T-cell (primary cell): ENCODE measurements around the gene MYO7A. TPM values are rescaled to one million over a fixed set of nuclear protein-coding genes. Genes with fewer than 3 reads are reported as not detected.

ENCODE experiments used
- ATAC-seq, 4 experiments: fragments of 200-7000 bp in 3 of 4; fragments of 150-1000 bp in 1 of 4; cut with Tn5 transposase; replicated peaks in 1 of 4; 1 replicate in 3 of 4; 2 replicates in 1 of 4; pipeline ENCODE4 v1.10.0; 2021; ENCODE audit warnings: moderate library complexity in 3 of 4, mild to moderate bottlenecking in 2 of 4, moderate number of reproducible peaks in 1 of 4
- CTCF ChIA-PET, 2 donors: fragments of 300-600 bp; sonication (Branson Sonifier 250); formaldehyde crosslinking; loops; one replicate each; lab custom pipeline; 2022; ENCODE audit warnings: antibody characterized with exemption in 2 of 2; lab: Charles Lee
- POLR2A ChIA-PET, 2 donors: fragments of 300-600 bp; sonication (Branson Sonifier 250); formaldehyde crosslinking; loops; one replicate each; lab custom pipeline; 2022; ENCODE audit warnings: antibody characterized with exemption in 2 of 2; lab: Charles Lee
- DNase-seq, 35 experiments: peaks; one replicate each; pipeline versions ENCODE4 v3.0.0 to v3.0.0-alpha.2; 2013 to 2023
- H3K27ac ChIP-seq: one replicate; pipeline ENCODE4 v1.5.1; 2013; ENCODE audit warnings: low read length
- H3K27me3 ChIP-seq, 2 experiments: replicated peaks in 1 of 2; 1 replicate in 1 of 2; 2 replicates in 1 of 2; pipeline versions ENCODE4 v1.6.1 to v1.7.0; 2013; ENCODE audit warnings: low read length in 1 of 2, mixed read lengths in 1 of 2; ENCODE audit not compliant: control insufficient read depth in 2 of 2, insufficient read depth in 2 of 2; ENCODE audit errors: extremely low read depth in 1 of 2
- H3K36me3 ChIP-seq, 2 donors: 1 replicate in 1 of 2; 2 replicates in 1 of 2; pipeline versions ENCODE4 v1.6.1 to v1.7.0; 2013; ENCODE audit warnings: low read length in 1 of 2; ENCODE audit not compliant: control insufficient read depth in 2 of 2, insufficient read depth in 1 of 2; ENCODE audit errors: extremely low read depth in 1 of 2
- H3K4me1 ChIP-seq, 2 experiments: 1 replicate in 1 of 2; 2 replicates in 1 of 2; pipeline versions ENCODE4 v1.6.1 to v1.7.0; 2013; ENCODE audit warnings: low read length in 2 of 2, mixed read lengths in 1 of 2; ENCODE audit not compliant: insufficient read depth in 2 of 2, control insufficient read depth in 1 of 2; ENCODE audit errors: extremely low read depth in 1 of 2
- H3K4me3 ChIP-seq, 2 donors: 1 replicate in 1 of 2; 2 replicates in 1 of 2; pipeline versions ENCODE4 v1.5.1 to v1.7.0; 2013; ENCODE audit warnings: mild to moderate bottlenecking in 2 of 2, low read length in 1 of 2, moderate library complexity in 1 of 2; ENCODE audit not compliant: control insufficient read depth in 1 of 2; ENCODE audit errors: extremely low read depth in 1 of 2
- H3K9me3 ChIP-seq: 2 replicates; pipeline ENCODE4 v1.7.0; 2013
- H3K27ac Mint-ChIP-seq, 2 donors: one replicate each; pipeline ENCODE4 v1.8.0; 2020 to 2021; ENCODE audit warnings: mild to moderate bottlenecking in 2 of 2, mixed read lengths in 2 of 2
- H3K27me3 Mint-ChIP-seq, 2 donors: one replicate each; pipeline ENCODE4 v1.8.0; 2021 to 2022; ENCODE audit warnings: mixed read lengths in 2 of 2
- H3K36me3 Mint-ChIP-seq: one replicate; pipeline ENCODE4 v1.8.0; 2021; ENCODE audit warnings: mixed read lengths
- H3K4me1 Mint-ChIP-seq, 3 donors: one replicate each; pipeline ENCODE4 v1.8.0; 2020 to 2022; ENCODE audit warnings: mixed read lengths in 3 of 3, mild to moderate bottlenecking in 1 of 3
- H3K4me3 Mint-ChIP-seq, 3 donors: one replicate each; pipeline ENCODE4 v1.8.0; 2020 to 2022; ENCODE audit warnings: mild to moderate bottlenecking in 3 of 3, mixed read lengths in 3 of 3, moderate library complexity in 3 of 3
- H3K9me3 Mint-ChIP-seq, 3 donors: one replicate each; pipeline ENCODE4 v1.8.0; 2020 to 2022; ENCODE audit warnings: mixed read lengths in 3 of 3
- WGBS: methylation state at CpG from one replicate; pipeline ENCODE4 v1.1.5; 2013; ENCODE audit warnings: missing lambda C conversion rate; ENCODE audit not compliant: insufficient coverage; 5-methylcytosine and 5-hydroxymethylcytosine counted together
- total RNA-seq, 35 experiments: library from RNA in 6 of 35; stranded (reverse) in 6 of 35; fragments of 120-200 nt in 1 of 35; gene quantifications; one replicate each; pipeline versions ENCODE4 v1.2.1 to v1.2.4 and lab custom pipeline; 2013 to 2026

MYO7A gene
- total RNA-seq, 5 donors from 2014 or later (not counting 1 experiment from before 2014, with no cell fraction given), result 0.15 to 1.7 (median 0.44) TPM

DNA sequence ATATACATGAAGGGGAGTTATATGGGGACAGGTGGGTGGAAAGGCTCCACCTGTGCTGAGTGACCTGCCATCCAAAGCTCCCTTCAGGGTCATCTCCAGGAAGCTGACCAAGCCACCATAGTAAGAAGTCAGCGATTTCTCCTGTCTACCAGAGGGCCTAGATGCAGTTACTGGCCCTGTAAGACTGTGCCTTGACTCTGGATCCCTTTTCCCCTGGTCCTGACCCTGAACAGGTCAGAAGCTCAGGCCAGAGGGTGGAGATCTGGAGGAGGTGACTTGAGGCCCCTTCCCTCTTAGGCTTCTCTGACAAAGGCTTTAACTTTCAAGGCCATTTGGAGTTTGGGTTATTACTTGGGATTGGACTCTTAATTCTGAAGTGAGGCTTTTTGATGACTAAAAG lies 103.8 kb downstream of the MYO7A start:
- Histone ChIP-seq H3K36me3 (no peaks in the 10 kb centered on the region), H3K27ac (no peak overlapping the region), H3K9me3 (no peaks in the 10 kb centered on the region), H3K4me3 (no peak overlapping the region), H3K27me3 (no peaks in the 10 kb centered on the region), H3K4me1 (no peaks in the 10 kb centered on the region)
- Mint-ChIP-seq H3K36me3 (no peaks in the 10 kb centered on the region), H3K27me3 (peaks cover 17 to 19% of the 10 kb centered on the region in 2 donors), H3K9me3 (no peaks in the 10 kb centered on the region), H3K4me3 (no peak overlapping the region), H3K4me1 (no peaks in the 10 kb centered on the region), H3K27ac (no peak overlapping the region)
- no peak for DNase-seq
- WGBS, result no CpG with 5 or more reads among the region's 1 CpG
- ChIA-PET CTCF (no interaction called here), POLR2A (no interaction called here)
- no peak for ATAC-seq

DNA sequence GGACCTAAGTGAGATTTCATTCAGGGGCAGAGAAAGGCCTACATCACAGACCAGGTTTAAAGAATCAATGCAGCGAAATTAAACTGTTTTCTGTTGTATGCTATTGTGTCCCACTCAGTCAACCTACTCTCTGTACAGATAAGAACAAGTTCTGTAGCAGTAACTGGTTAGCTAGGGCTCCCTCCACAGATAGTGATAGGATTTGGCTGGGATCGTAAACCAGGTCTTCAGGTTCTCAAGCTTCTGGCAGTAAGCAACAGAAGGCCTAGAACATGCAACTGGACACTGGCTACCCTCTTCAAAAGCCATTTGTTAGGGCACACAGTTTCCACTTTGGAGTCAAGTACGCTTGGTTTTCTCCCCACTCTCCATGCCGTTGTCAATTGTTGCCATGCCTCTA lies 104.2 kb downstream of the MYO7A start:
- no peaks in the 10 kb centered on the region for H3K27me3 ChIP-seq
- ChIA-PET CTCF (no interaction called here), POLR2A (no interaction called here)
- no peaks in the 10 kb centered on the region for H3K36me3 Mint-ChIP-seq
- no peak overlapping the region for H3K27ac Mint-ChIP-seq
- no peaks in the 10 kb centered on the region for H3K36me3 ChIP-seq
- H3K27me3 Mint-ChIP-seq, result peaks cover 14 to 16% of the 10 kb centered on the region in 2 donors
- DNase-seq (no peak), ATAC-seq (no peak)
- H3K4me3 Mint-ChIP-seq, result no peak overlapping the region
- no peaks in the 10 kb centered on the region for H3K4me1 ChIP-seq
- H3K9me3 Mint-ChIP-seq, result no peaks in the 10 kb centered on the region
- H3K4me3 ChIP-seq, result no peak overlapping the region
- no peaks in the 10 kb centered on the region for H3K4me1 Mint-ChIP-seq
- no peaks in the 10 kb centered on the region for H3K9me3 ChIP-seq
- no peak overlapping the region for H3K27ac ChIP-seq
- 85% methylated on average over 2 of the region's 4 CpGs for WGBS

DNA sequence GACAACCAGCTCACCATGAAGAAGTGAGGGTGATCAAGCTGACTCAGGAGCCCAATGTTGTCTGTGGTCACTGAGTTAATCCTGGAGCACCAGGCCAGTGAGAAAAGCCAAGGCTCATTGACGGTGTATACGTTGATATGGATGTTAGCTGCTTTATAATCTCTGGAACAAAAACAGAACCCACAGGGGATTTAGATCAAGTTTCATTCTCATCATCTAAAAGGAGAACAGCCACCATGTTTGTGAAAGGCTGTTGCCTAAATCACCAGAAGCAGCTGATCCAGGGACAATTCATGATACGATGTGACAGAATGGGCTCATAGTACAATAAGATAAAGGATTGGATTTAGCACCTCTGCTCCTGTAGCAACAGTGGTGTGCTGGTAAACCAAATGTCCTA lies 105.0 kb downstream of the MYO7A start:
- no peaks in the 10 kb centered on the region for H3K27me3 ChIP-seq
- ChIA-PET CTCF (interaction anchor here in 1 of 2 donors (0.7 kb wide), 1 partner anchor 345 kb away, joined by 3 read pairs; no protein-coding TSS in a partner anchor), POLR2A (no interaction called here)
- DNase-seq (no peak), ATAC-seq (no peak)
- no peaks in the 10 kb centered on the region for H3K9me3 ChIP-seq
- H3K27ac Mint-ChIP-seq, result no peak overlapping the region
- H3K4me1 ChIP-seq, result no peaks in the 10 kb centered on the region
- no peaks in the 10 kb centered on the region for H3K9me3 Mint-ChIP-seq
- no peak overlapping the region for H3K4me3 Mint-ChIP-seq
- no peaks in the 10 kb centered on the region for H3K36me3 Mint-ChIP-seq
- H3K27me3 Mint-ChIP-seq, result peaks cover 12 to 13% of the 10 kb centered on the region in 2 donors
- WGBS, result no CpG with 5 or more reads among the region's 3 CpGs
- H3K4me1 Mint-ChIP-seq, result no peaks in the 10 kb centered on the region
- no peaks in the 10 kb centered on the region for H3K36me3 ChIP-seq
- H3K27ac ChIP-seq, result no peak overlapping the region
- no peak overlapping the region for H3K4me3 ChIP-seq

DNA sequence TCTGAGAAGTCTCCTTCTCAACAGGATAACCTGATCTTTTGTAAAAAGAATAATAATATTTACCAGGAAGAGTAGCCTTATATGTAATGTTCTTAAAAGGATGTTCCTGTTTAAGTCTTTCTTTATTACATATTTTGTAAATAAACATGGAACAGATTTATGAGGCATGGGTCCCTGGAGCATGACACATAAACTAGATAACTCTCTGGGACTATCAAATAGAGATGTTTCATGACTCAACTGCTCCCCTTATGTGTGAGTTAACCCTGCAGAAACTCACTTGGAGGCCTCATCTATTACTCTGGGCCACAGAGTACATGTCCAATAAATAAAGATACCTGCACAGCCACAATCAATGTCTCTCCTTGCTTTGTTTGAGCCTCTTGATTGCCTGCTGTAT lies 108.9 kb downstream of the MYO7A start:
- Histone ChIP-seq H3K4me1 (no peaks in the 10 kb centered on the region), H3K27me3 (no peaks in the 10 kb centered on the region), H3K27ac (no peak overlapping the region), H3K9me3 (no peaks in the 10 kb centered on the region), H3K4me3 (no peak overlapping the region), H3K36me3 (no peaks in the 10 kb centered on the region)
- H3K27ac Mint-ChIP-seq, result no peak overlapping the region
- no peaks in the 10 kb centered on the region for H3K9me3 Mint-ChIP-seq
- DNase-seq (no peak), ATAC-seq (no peak)
- peaks cover 10 to 15% of the 10 kb centered on the region in 2 donors for H3K27me3 Mint-ChIP-seq
- CTCF ChIA-PET, result no interaction called here
- POLR2A ChIA-PET, result no interaction called here
- no peaks in the 10 kb centered on the region for H3K4me1 Mint-ChIP-seq
- no peaks in the 10 kb centered on the region for H3K36me3 Mint-ChIP-seq
- H3K4me3 Mint-ChIP-seq, result no peak overlapping the region

DNA sequence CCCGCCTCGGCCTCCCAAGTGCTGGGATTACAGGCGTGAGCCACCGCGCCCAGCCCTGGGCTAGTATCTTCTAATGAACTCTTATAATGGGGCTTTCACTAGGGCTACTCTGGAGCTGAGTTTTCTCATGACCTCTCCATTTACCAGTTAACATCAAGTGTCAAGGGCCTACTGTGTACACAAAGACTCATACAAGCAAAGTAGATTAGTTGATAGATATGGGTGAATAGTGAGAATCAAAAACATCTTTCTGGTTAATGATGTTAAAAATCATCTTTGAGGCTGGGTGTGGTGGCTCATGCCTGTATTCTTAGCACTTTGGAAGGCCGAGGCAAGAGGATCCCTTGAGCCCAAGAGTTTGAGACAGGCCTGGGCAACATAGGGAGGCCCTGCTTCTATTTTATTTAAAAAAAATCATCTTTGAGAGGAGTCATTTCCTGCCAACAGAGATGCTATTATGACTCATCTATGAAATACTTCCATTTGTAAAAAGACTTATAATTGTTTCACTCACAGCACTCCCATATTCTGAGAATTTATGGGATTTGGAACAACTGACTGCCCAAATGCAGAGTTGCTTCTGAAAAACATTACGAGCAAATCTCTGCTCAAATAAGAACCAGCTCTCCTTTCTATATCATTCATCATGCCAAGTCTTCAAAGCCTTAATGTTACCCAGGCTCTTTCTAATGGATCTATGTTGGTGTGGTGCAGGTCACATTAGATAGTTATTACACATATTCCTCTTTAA lies 116.4 kb downstream of the MYO7A start:
- Histone ChIP-seq H3K9me3 (no peaks in the 10 kb centered on the region), H3K27ac (no peak overlapping the region), H3K27me3 (no peaks in the 10 kb centered on the region), H3K4me1 (no peaks in the 10 kb centered on the region), H3K36me3 (no peaks in the 10 kb centered on the region), H3K4me3 (no peak overlapping the region)
- H3K9me3 Mint-ChIP-seq, result no peaks in the 10 kb centered on the region
- no CpG with 5 or more reads among the region's 7 CpGs for WGBS
- H3K4me3 Mint-ChIP-seq, result no peak overlapping the region
- DNase-seq (no peak), ATAC-seq (no peak)
- ChIA-PET POLR2A (interaction anchor here in 1 of 2 donors (0.6 kb wide), 1 partner anchor 20 kb away, joined by 3 read pairs; no protein-coding TSS in a partner anchor), CTCF (no interaction called here)
- H3K4me1 Mint-ChIP-seq, result no peaks in the 10 kb centered on the region
- H3K27ac Mint-ChIP-seq, result no peak overlapping the region
- H3K27me3 Mint-ChIP-seq, result no peaks in the 10 kb centered on the region
- no peaks in the 10 kb centered on the region for H3K36me3 Mint-ChIP-seq

DNA sequence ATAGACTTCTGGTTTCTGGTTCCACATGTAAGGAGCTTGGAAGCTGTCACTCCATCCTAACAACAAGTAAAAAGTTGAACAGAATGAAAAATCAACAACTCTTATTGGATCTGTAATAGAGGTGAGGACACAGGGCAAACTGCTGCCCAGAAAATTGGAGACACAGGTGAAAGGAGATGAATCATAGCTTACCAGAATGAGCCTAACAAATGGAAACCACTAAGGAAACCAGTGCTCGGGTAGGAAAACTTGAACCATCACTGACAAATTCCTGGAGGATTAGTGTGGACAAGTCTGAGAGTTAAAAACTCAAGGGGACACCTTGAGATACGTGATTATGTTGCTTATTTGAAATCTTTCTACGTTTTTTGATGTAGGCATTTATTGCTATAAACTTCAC lies 121.4 kb downstream of the MYO7A start:
- POLR2A ChIA-PET, result no interaction called here
- no CpG with 5 or more reads among the region's 3 CpGs for WGBS
- H3K27me3 ChIP-seq, result peaks cover 0 to 11% of the 10 kb centered on the region in 2 experiments
- Mint-ChIP-seq H3K27ac (no peak overlapping the region), H3K27me3 (peaks cover 0 to 6% of the 10 kb centered on the region in 2 donors), H3K36me3 (no peaks in the 10 kb centered on the region), H3K4me1 (no peaks in the 10 kb centered on the region), H3K4me3 (no peak overlapping the region), H3K9me3 (peaks cover 7 to 25% (median 13%) of the 10 kb centered on the region in 3 donors)
- H3K36me3 ChIP-seq, result no peaks in the 10 kb centered on the region
- CTCF ChIA-PET, result interaction anchor here in 1 of 2 donors (0.7 kb wide), 1 partner anchor 352 kb away, joined by 3 read pairs; no protein-coding TSS in a partner anchor
- no peak overlapping the region for H3K27ac ChIP-seq
- H3K9me3 ChIP-seq, result peaks cover 3% of the 10 kb centered on the region
- DNase-seq (no peak), ATAC-seq (no peak)
- no peak overlapping the region for H3K4me3 ChIP-seq
- no peaks in the 10 kb centered on the region for H3K4me1 ChIP-seq
